OCI-LY7 (cell line): ENCODE measurements around the gene BASP1. TPM values are rescaled to one million over a fixed set of nuclear protein-coding genes. Genes with fewer than 3 reads are reported as not detected.
"Not testable (repeated sequence)": the region's sequence is repeated elsewhere in the genome, so short reads cannot be mapped to it uniquely, and the experiment has no call there.

Experiments used
- BruUV-seq: library from RNA; stranded (reverse); fragments of 400-500 nt; replicated peaks from 2 replicates; lab custom pipeline; 2021; lab: Mats Ljungman, UMichigan
- CTCF ChIA-PET: fragments of 300-600 bp; sonication (Branson Sonifier 250); formaldehyde crosslinking; loops from one replicate; lab custom pipeline; 2022; ENCODE audit warnings: antibody characterized with exemption; ENCODE audit not compliant: unreplicated experiment; lab: Charles Lee
- POLR2A ChIA-PET: fragments of 300-600 bp; sonication (Branson Sonifier 250); formaldehyde crosslinking; loops from one replicate; lab custom pipeline; 2022; ENCODE audit warnings: antibody characterized with exemption; lab: Charles Lee
- DNase-seq: peaks from one replicate; pipeline ENCODE4 v3.0.0-alpha.2; 2015; ENCODE audit warnings: low spot score
- H2AFZ ChIP-seq: fragments of 200-600 bp; sonication (generic), shearing (Covaris generic); 2 replicates; pipeline ENCODE4 v1.6.1; 2014; ENCODE audit warnings: mild to moderate bottlenecking, antibody characterized with exemption, low read length, moderate library complexity
- H3K27ac ChIP-seq: fragments of 200-600 bp; sonication (generic); 2 replicates; pipeline ENCODE4 v1.5.1; 2014; ENCODE audit warnings: mixed run types, low read depth, mild to moderate bottlenecking, moderate library complexity, low read length, inconsistent platforms; ENCODE audit not compliant: poor library complexity, severe bottlenecking
- H3K36me3 ChIP-seq: fragments of 200-600 bp; sonication (generic); 2 replicates; pipeline ENCODE4 v1.6.1; 2014; ENCODE audit warnings: mild to moderate bottlenecking, antibody characterized with exemption, low read length, moderate library complexity, mixed read lengths; ENCODE audit not compliant: insufficient read depth
- H3K4me1 ChIP-seq: fragments of 200-600 bp; sonication (generic); 2 replicates; pipeline ENCODE4 v1.5.1; 2014; ENCODE audit warnings: mild to moderate bottlenecking, low read length; ENCODE audit not compliant: insufficient read depth, poor library complexity, severe bottlenecking
- H3K4me2 ChIP-seq: fragments of 200-600 bp; sonication (generic); 2 replicates; pipeline ENCODE4 v1.6.1; 2014; ENCODE audit warnings: mild to moderate bottlenecking, low read length
- H3K4me3 ChIP-seq: fragments of 200-600 bp; sonication (generic); 2 replicates; pipeline ENCODE4 v1.5.1; 2014; ENCODE audit warnings: mild to moderate bottlenecking, low read depth, low read length; ENCODE audit not compliant: poor library complexity, severe bottlenecking
- H3K79me2 ChIP-seq: fragments of 200-600 bp; sonication (generic); 2 replicates; pipeline ENCODE4 v1.6.1; 2016; ENCODE audit warnings: low read depth, mild to moderate bottlenecking, low read length, moderate library complexity, mixed read lengths; ENCODE audit not compliant: insufficient read depth
- H3K9me2 ChIP-seq: fragments of 200-600 bp; sonication (generic); 2 replicates; pipeline ENCODE4 v1.6.1; 2016; ENCODE audit warnings: mild to moderate bottlenecking, low read length, mixed read lengths; ENCODE audit not compliant: insufficient read depth
- H3K9me3 ChIP-seq: fragments of 200-600 bp; sonication (generic); 2 replicates; pipeline ENCODE4 v1.6.1; 2014; ENCODE audit warnings: mild to moderate bottlenecking, mixed run types, low read length, mixed read lengths
- H4K20me1 ChIP-seq: fragments of 200-600 bp; sonication (generic); 2 replicates; pipeline ENCODE4 v1.6.1; 2014; ENCODE audit warnings: mild to moderate bottlenecking, antibody characterized with exemption, low read length, moderate library complexity, mixed read lengths; ENCODE audit not compliant: insufficient read depth
- CTCF ChIP-seq: fragments of 200-600 bp; sonication (generic); conservative IDR thresholded peaks from 2 replicates; pipeline ENCODE4 v1.5.1; 2014; ENCODE audit warnings: mild to moderate bottlenecking, antibody characterized with exemption, low read length, moderate library complexity, mixed read lengths
- EZH2phosphoT487 ChIP-seq: fragments of 200-600 bp; sonication (generic); IDR thresholded peaks from 2 replicates; pipeline ENCODE4 v1.6.1; 2018; ENCODE audit warnings: low read depth, borderline replicate concordance, mild to moderate bottlenecking, mixed run types, antibody characterized with exemption, low read length, moderate library complexity, mixed read lengths
- intact Hi-C: fragments of 100-400 bp; cut with micrococcal nuclease; formaldehyde crosslinking; loops from one replicate; pipeline ENCODE4 v1.10.0; 2022; ENCODE audit not compliant: unreplicated experiment
- total RNA-seq, 2 experiments: library from RNA; depleted of rRNA in 1 of 2; stranded (reverse); fragments of >200 nt in 1 of 2; shearing (Covaris generic) in 1 of 2; gene quantifications; 2 replicates each; pipeline ENCODE4 v1.2.3, GENCODE V29; 2014 to 2022

Gene BASP1
- total RNA-seq, 2 experiments from 2014 or later, result 23.4 to 64.8 TPM

GRCh38 chr5:17243287-17244063, 26.0 kb downstream of the BASP1 start:
- POLR2A ChIA-PET, result interaction anchor here (0.7 kb wide), 1 partner anchor 50 kb away, joined by 3 read pairs; no protein-coding TSS in a partner anchor

GRCh38 chr5:17249029-17249634, 31.7 kb downstream of the BASP1 start:
- H3K9me2 ChIP-seq, result no peaks in the 10 kb centered on the region
- H2AFZ ChIP-seq, result no peak overlapping the region
- TF ChIP-seq CTCF (no peak), EZH2phosphoT487 (no peak)
- no peak overlapping the region for H3K4me3 ChIP-seq
- ChIA-PET CTCF (no interaction called here), POLR2A (no interaction called here)
- peaks cover 11% of the 10 kb centered on the region; the same call in 1 of the 2 replicates for H4K20me1 ChIP-seq
- H3K4me2 ChIP-seq, result no peak overlapping the region
- H3K9me3 ChIP-seq, result no peaks in the 10 kb centered on the region
- peaks cover 51% of the 10 kb centered on the region for H3K36me3 ChIP-seq
- peaks cover 88% of the 10 kb centered on the region for H3K79me2 ChIP-seq
- peaks cover 10% of the 10 kb centered on the region for H3K4me1 ChIP-seq
- DNase-seq, result no peak
- H3K27ac ChIP-seq, result no peak overlapping the region
- intact Hi-C loops, result no loop called here
- BruUV-seq, result no TSS peak

More at GRCh38 chr5:17243287-17244063, 26.0 kb downstream of the BASP1 start:
- Histone ChIP-seq H3K9me3 (no peaks in the 10 kb centered on the region), H3K9me2 (no peaks in the 10 kb centered on the region), H2AFZ (no peak overlapping the region), H3K79me2 (peaks cover 96% of the 10 kb centered on the region), H4K20me1 (peaks cover 11% of the 10 kb centered on the region), H3K36me3 (peaks cover 48% of the 10 kb centered on the region), H3K4me3 (no peak overlapping the region), H3K27ac (no peak overlapping the region), H3K4me2 (no peak overlapping the region), H3K4me1 (peaks cover 3% of the 10 kb centered on the region)
- no TSS peak for BruUV-seq
- intact Hi-C loops, result no loop called here
- CTCF ChIA-PET, result no interaction called here
- TF ChIP-seq EZH2phosphoT487 (no peak), CTCF (no peak)
- no peak for DNase-seq

- H4K20me1 ChIP-seq, DNase-seq, H3K4me2 ChIP-seq, H3K27ac ChIP-seq, H3K9me3 ChIP-seq, intact Hi-C loops, H2AFZ ChIP-seq, BruUV-seq, POLR2A ChIA-PET, H3K4me3 ChIP-seq, CTCF ChIA-PET, H3K9me2 ChIP-seq: not testable (repeated sequence)
- Histone ChIP-seq H3K79me2 (peaks cover 88% of the 10 kb centered on the region), H3K4me1 (peaks cover 16% of the 10 kb centered on the region), H3K36me3 (peaks cover 58% of the 10 kb centered on the region)
Measured at GRCh38 chr5:17249841-17250240, 32.4 kb downstream of the BASP1 start.
